ENCODE data around the gene HCST. TPM values are rescaled to one million over a fixed set of nuclear protein-coding genes. Genes with fewer than 3 reads are reported as not detected.

HCST gene
- total and polyA plus RNA-seq, 12 donors, result 1.7 to 22.8 (median 5.3) TPM

DNA sequence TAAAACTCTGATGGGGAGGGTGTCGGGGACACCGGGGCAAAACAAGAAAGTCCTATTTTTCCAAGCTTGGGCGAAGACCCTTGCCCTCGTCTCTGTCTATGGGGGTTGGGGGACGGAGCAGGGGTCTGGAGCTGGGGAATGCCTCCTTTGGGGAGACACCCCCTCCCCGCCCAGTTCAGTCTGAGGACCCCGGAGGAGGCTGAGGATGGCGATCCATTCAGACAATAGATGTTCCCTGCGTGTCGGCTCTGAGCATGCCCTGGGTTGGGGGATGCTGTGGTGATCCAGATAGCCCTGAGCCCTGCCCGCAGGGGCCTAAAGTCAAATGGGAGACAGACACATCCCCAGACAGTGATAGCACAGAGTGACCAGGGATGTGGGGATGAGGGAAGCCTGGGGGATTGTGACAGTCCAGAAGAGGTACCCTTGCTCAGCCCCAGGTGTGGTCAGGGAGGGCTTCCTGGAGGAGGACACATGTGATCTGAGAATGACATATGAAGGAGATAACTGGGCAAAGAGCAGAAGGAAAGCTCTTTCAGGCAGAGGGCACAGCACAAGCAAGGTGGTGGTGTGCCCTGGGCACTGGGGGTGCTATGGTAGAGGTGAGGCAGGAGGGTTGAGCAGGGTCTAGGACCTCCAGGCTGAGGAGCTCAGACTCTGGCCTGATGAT lies 42.9 kb downstream of the HCST start:
- Histone ChIP-seq H3K4me1 (peaks cover 0 to 5% (median 0%) of the 10 kb centered on the region in 9 donors), H3K36me3 (peaks cover 0 to 38% (median 0%) of the 10 kb centered on the region in 9 donors), H3K27ac (no peak overlapping the region), H3K9me3 (no peaks in the 10 kb centered on the region), H3K4me3 (no peak overlapping the region), H3K27me3 (no peaks in the 10 kb centered on the region)
- WGBS, 2 donors, result 95 to 96% methylated on average over 11 of the region's 11 CpGs
- no peak for ATAC-seq
- TF ChIP-seq, protein P1, sequence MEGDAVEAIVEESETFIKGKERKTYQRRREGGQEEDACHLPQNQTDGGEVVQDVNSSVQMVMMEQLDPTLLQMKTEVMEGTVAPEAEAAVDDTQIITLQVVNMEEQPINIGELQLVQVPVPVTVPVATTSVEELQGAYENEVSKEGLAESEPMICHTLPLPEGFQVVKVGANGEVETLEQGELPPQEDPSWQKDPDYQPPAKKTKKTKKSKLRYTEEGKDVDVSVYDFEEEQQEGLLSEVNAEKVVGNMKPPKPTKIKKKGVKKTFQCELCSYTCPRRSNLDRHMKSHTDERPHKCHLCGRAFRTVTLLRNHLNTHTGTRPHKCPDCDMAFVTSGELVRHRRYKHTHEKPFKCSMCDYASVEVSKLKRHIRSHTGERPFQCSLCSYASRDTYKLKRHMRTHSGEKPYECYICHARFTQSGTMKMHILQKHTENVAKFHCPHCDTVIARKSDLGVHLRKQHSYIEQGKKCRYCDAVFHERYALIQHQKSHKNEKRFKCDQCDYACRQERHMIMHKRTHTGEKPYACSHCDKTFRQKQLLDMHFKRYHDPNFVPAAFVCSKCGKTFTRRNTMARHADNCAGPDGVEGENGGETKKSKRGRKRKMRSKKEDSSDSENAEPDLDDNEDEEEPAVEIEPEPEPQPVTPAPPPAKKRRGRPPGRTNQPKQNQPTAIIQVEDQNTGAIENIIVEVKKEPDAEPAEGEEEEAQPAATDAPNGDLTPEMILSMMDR (IDR thresholded peaks at IDR 0.05), result no peak
- intact Hi-C loops (cut with DNase I), result no loop called here
- no peak for DNase-seq

DNA sequence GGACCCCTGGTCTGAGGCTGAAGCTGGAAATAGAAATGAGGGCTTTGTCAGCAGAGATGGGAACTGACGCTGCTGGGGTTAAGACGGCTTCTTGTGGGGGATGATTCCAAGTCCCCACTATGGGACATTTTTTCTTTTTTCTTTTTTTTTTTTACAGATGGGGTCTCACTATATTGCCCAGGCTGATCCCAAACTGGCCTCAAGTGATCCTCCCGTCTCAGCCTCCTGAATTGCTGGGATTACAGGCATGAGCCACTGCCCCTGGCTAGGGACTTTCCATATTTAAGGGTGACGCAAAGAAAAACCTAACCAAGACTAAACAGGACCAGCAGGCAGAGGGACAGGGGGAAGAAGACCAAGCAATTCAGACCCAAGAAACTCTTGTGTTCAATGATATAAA lies 43.9 kb downstream of the HCST start:
- intact Hi-C loops (cut with DNase I), result no loop called here
- H3K36me3 ChIP-seq, result peaks cover 0 to 32% (median 0%) of the 10 kb centered on the region in 9 donors
- TF ChIP-seq, protein P1 (IDR thresholded peaks at IDR 0.05), result no peak
- WGBS, 2 donors, result 95 to 96% methylated on average over 4 of the region's 4 CpGs
- no peak overlapping the region for H3K27ac ChIP-seq
- DNase-seq, result no peak
- no peak overlapping the region for H3K4me3 ChIP-seq
- ATAC-seq, result no peak
- no peaks in the 10 kb centered on the region for H3K4me1 ChIP-seq
- no peaks in the 10 kb centered on the region for H3K27me3 ChIP-seq
- H3K9me3 ChIP-seq, result no peaks in the 10 kb centered on the region

DNA sequence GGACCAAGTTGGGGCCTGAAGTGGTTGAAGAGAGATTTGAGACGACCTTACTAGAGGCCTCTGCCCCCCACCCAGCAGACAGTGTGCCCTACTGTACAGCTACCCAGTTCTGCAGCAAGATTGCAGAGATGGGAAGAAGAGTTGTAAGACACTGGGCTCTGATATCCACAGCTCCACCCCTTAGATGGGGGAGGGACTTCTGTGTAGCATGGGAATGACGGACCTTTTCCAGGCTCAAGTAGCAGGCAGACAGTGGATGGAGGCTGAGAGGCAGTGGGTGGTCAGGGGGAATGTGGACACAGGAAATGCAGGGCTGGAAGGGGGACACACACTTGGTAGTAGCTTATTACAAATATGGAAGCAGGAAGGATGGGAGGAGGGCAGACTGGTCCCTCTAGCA lies 46.8 kb downstream of the HCST start:
- H3K4me1 ChIP-seq, result peaks cover 0 to 16% (median 0%) of the 10 kb centered on the region in 9 donors
- no peak overlapping the region for H3K4me3 ChIP-seq
- no peak for DNase-seq
- ATAC-seq, result no peak
- no peaks in the 10 kb centered on the region for H3K9me3 ChIP-seq
- TF ChIP-seq, protein P1 (IDR thresholded peaks at IDR 0.05), result no peak
- H3K36me3 ChIP-seq, result peaks cover 0 to 12% (median 0%) of the 10 kb centered on the region in 9 donors
- WGBS, 2 donors, result 19 to 24% methylated on average over 2 of the region's 2 CpGs
- intact Hi-C loops (cut with DNase I), result no loop called here
- H3K27ac ChIP-seq, result no peak overlapping the region
- peaks cover 0 to 14% (median 0%) of the 10 kb centered on the region in 7 donors for H3K27me3 ChIP-seq

Other genes with a start within 250 kb of the HCST start
- under 1 TPM in 1 of 10 donors, not detected in 9; 0.38 TPM for gene UPK1A, start 236.0 kb upstream of the HCST start, total RNA-seq
- gene UPK1A, start 236.0 kb upstream of the HCST start, polyA plus RNA-seq, result under 1 TPM in 1 of 2 donors, not detected in 1; 0.03 TPM
- gene ZBTB32, start 198.0 kb upstream of the HCST start, total RNA-seq, result under 1 TPM in 1 of 10 donors, not detected in 9; 0.12 TPM
- under 1 TPM in 1 of 2 donors, not detected in 1; 0.03 TPM for gene ZBTB32, start 198.0 kb upstream of the HCST start, polyA plus RNA-seq
- gene KMT2B, start 184.5 kb upstream of the HCST start, total RNA-seq, result 10 to 100 TPM; 10.8 to 19.2 (median 14.6) TPM
- gene KMT2B, start 184.5 kb upstream of the HCST start, polyA plus RNA-seq, result 10 to 100 TPM; 15.0 to 28.7 TPM
- 10 to 100 TPM in 1 of 10 donors, 1 to 10 TPM in 9; 1.1 to 17.1 (median 2.3) TPM for gene IGFLR1, start 160.1 kb upstream of the HCST start, total RNA-seq
- 10 to 100 TPM in 1 of 2 donors, 1 to 10 TPM in 1; 6.6 to 13.3 TPM for gene IGFLR1, start 160.1 kb upstream of the HCST start, polyA plus RNA-seq
- gene U2AF1L4, start 157.1 kb upstream of the HCST start, total RNA-seq, result 10 to 100 TPM; 17.4 to 35.1 (median 20.3) TPM
- 10 to 100 TPM; 11.5 to 57.7 TPM for gene U2AF1L4, start 157.1 kb upstream of the HCST start, polyA plus RNA-seq
- gene PSENEN, start 156.9 kb upstream of the HCST start, total RNA-seq, result 10 to 100 TPM; 34.8 to 70.7 (median 44.9) TPM
- 100 to 1,000 TPM in 1 of 2 donors, 10 to 100 TPM in 1; 69.3 to 149 TPM for gene PSENEN, start 156.9 kb upstream of the HCST start, polyA plus RNA-seq
- gene LIN37, start 154.0 kb upstream of the HCST start, total RNA-seq, result 1 to 10 TPM; 4.0 to 9.3 (median 4.8) TPM
- gene LIN37, start 154.0 kb upstream of the HCST start, polyA plus RNA-seq, result 10 to 100 TPM; 25.2 to 29.4 TPM
- 1,000 to 10,000 TPM in 5 of 10 donors, 100 to 1,000 TPM in 5; 448 to 1,269 (median 1,031) TPM for gene HSPB6, start 145.5 kb upstream of the HCST start, total RNA-seq
- 100 to 1,000 TPM; 387 to 822 TPM for gene HSPB6, start 145.5 kb upstream of the HCST start, polyA plus RNA-seq
- gene PROSER3, start 144.4 kb upstream of the HCST start, total RNA-seq, result 10 to 100 TPM in 5 of 10 donors, 1 to 10 TPM in 5; 7.0 to 14.7 (median 9.7) TPM
- gene PROSER3, start 144.4 kb upstream of the HCST start, polyA plus RNA-seq, result 1 to 10 TPM; 5.5 to 9.7 TPM
- 1 to 10 TPM; 1.3 to 9.5 (median 5.6) TPM for gene ARHGAP33, start 127.0 kb upstream of the HCST start, total RNA-seq
- gene ARHGAP33, start 127.0 kb upstream of the HCST start, polyA plus RNA-seq, result 10 to 100 TPM in 1 of 2 donors, 1 to 10 TPM in 1; 2.2 to 10.1 TPM
- not detected for gene PRODH2, start 89.7 kb upstream of the HCST start, total RNA-seq
- not detected for gene PRODH2, start 89.7 kb upstream of the HCST start, polyA plus RNA-seq
- under 1 TPM in 2 of 10 donors, not detected in 8; 0.07 to 0.12 TPM for gene NPHS1, start 50.0 kb upstream of the HCST start, total RNA-seq
- not detected for gene NPHS1, start 50.0 kb upstream of the HCST start, polyA plus RNA-seq
- gene KIRREL2, start 45.6 kb upstream of the HCST start, total RNA-seq, result under 1 TPM in 2 of 10 donors, not detected in 8; 0.12 to 0.35 TPM
- gene KIRREL2, start 45.6 kb upstream of the HCST start, polyA plus RNA-seq, result not detected
- 10 to 100 TPM; 13.6 to 63.5 (median 26.0) TPM for gene APLP1, start 34.0 kb upstream of the HCST start, total RNA-seq
- 10 to 100 TPM in 1 of 2 donors, 1 to 10 TPM in 1; 2.7 to 24.2 TPM for gene APLP1, start 34.0 kb upstream of the HCST start, polyA plus RNA-seq
- 1 to 10 TPM in 9 of 10 donors, under 1 TPM in 1; 0.66 to 7.8 (median 3.7) TPM for gene NFKBID, start 2.0 kb upstream of the HCST start, total RNA-seq
- 1 to 10 TPM; 2.3 to 4.8 TPM for gene NFKBID, start 2.0 kb upstream of the HCST start, polyA plus RNA-seq
- 100 to 1,000 TPM in 1 of 10 donors, 10 to 100 TPM in 6, 1 to 10 TPM in 3; 8.4 to 122 (median 18.2) TPM for gene TYROBP, start 5.8 kb downstream of the HCST start, total RNA-seq
- gene TYROBP, start 5.8 kb downstream of the HCST start, polyA plus RNA-seq, result 10 to 100 TPM; 23.9 to 60.9 TPM
- gene LRFN3, start 33.8 kb downstream of the HCST start, total RNA-seq, result 1 to 10 TPM; 3.4 to 9.6 (median 5.8) TPM
- gene LRFN3, start 33.8 kb downstream of the HCST start, polyA plus RNA-seq, result 1 to 10 TPM; 3.7 to 8.2 TPM
- gene SDHAF1, start 92.7 kb downstream of the HCST start, total RNA-seq, result 10 to 100 TPM in 5 of 10 donors, 1 to 10 TPM in 5; 7.3 to 13.4 (median 10.2) TPM
- gene SDHAF1, start 92.7 kb downstream of the HCST start, polyA plus RNA-seq, result 10 to 100 TPM in 1 of 2 donors, 1 to 10 TPM in 1; 7.7 to 26.6 TPM
- under 1 TPM in 3 of 10 donors, not detected in 7; 0.26 to 0.62 (median 0.42) TPM for gene SYNE4, start 106.3 kb downstream of the HCST start, total RNA-seq
- gene SYNE4, start 106.3 kb downstream of the HCST start, polyA plus RNA-seq, result under 1 TPM; 0.29 to 0.37 TPM
- gene ALKBH6, start 111.7 kb downstream of the HCST start, total RNA-seq, result 10 to 100 TPM in 6 of 10 donors, 1 to 10 TPM in 4; 7.9 to 12.4 (median 10.2) TPM
- gene ALKBH6, start 111.7 kb downstream of the HCST start, polyA plus RNA-seq, result 10 to 100 TPM; 16.2 to 18.9 TPM
- gene CLIP3, start 130.3 kb downstream of the HCST start, total RNA-seq, result 1 to 10 TPM; 1.2 to 7.5 (median 4.7) TPM
- gene CLIP3, start 130.3 kb downstream of the HCST start, polyA plus RNA-seq, result 1 to 10 TPM; 2.2 to 2.6 TPM
- 1 to 10 TPM; 2.7 to 7.7 (median 3.5) TPM for gene THAP8, start 151.8 kb downstream of the HCST start, total RNA-seq
- gene THAP8, start 151.8 kb downstream of the HCST start, polyA plus RNA-seq, result 1 to 10 TPM; 5.3 to 6.2 TPM
- 10 to 100 TPM in 7 of 10 donors, 1 to 10 TPM in 3; 6.0 to 33.7 (median 12.9) TPM for gene WDR62, start 152.4 kb downstream of the HCST start, total RNA-seq
- 10 to 100 TPM in 1 of 2 donors, 1 to 10 TPM in 1; 1.6 to 22.1 TPM for gene WDR62, start 152.4 kb downstream of the HCST start, polyA plus RNA-seq
- gene OVOL3, start 208.6 kb downstream of the HCST start, total RNA-seq, result not detected
- gene OVOL3, start 208.6 kb downstream of the HCST start, polyA plus RNA-seq, result not detected
- gene POLR2I, start 212.3 kb downstream of the HCST start, total RNA-seq, result 100 to 1,000 TPM in 6 of 10 donors, 10 to 100 TPM in 4; 83.7 to 139 (median 105) TPM
- gene POLR2I, start 212.3 kb downstream of the HCST start, polyA plus RNA-seq, result 100 to 1,000 TPM; 153 TPM
- 100 to 1,000 TPM in 4 of 10 donors, 10 to 100 TPM in 6; 73.0 to 134 (median 97.3) TPM for gene TBCB, start 212.9 kb downstream of the HCST start, total RNA-seq
- gene TBCB, start 212.9 kb downstream of the HCST start, polyA plus RNA-seq, result 100 to 1,000 TPM; 142 to 193 TPM
- gene CAPNS1, start 237.5 kb downstream of the HCST start, total RNA-seq, result 1,000 to 10,000 TPM in 1 of 10 donors, 100 to 1,000 TPM in 9; 800 to 1,095 (median 894) TPM
- gene CAPNS1, start 237.5 kb downstream of the HCST start, polyA plus RNA-seq, result 1,000 to 10,000 TPM in 1 of 2 donors, 100 to 1,000 TPM in 1; 745 to 1,027 TPM
- gene COX7A1, start 249.9 kb downstream of the HCST start, total RNA-seq, result 1,000 to 10,000 TPM; 1,564 to 3,571 (median 2,793) TPM
- gene COX7A1, start 249.9 kb downstream of the HCST start, polyA plus RNA-seq, result 1,000 to 10,000 TPM in 1 of 2 donors, 100 to 1,000 TPM in 1; 850 to 2,441 TPM

All from heart right ventricle (tissue), 16 donors.